ENCODE data around the gene PGF. TPM values are rescaled to one million over a fixed set of nuclear protein-coding genes. Genes with fewer than 3 reads are reported as not detected.

Gene PGF
- total RNA-seq, 1 donor from 2014 or later = 8.9 TPM

GRCh38 chr14:74985806-74986205 is 30.4 kb upstream of the PGF start:
- Histone ChIP-seq H3K9me3 (ENCODE audit: control insufficient read depth in 3 of 3, low read length in 3 of 3) (no peaks in the 10 kb centered on the region), H3K36me3 (ENCODE audit: control insufficient read depth in 3 of 3, insufficient read depth in 3 of 3, low read length in 3 of 3) (no peaks in the 10 kb centered on the region), H3K9ac (ENCODE audit: low read depth in 1 of 3, low read length in 3 of 3) (no peak overlapping the region), H3K27me3 (ENCODE audit: control insufficient read depth in 3 of 3, insufficient read depth in 3 of 3, low read length in 3 of 3) (no peaks in the 10 kb centered on the region), H3K4me1 (ENCODE audit: control insufficient read depth in 3 of 3, insufficient read depth in 3 of 3, low read length in 3 of 3) (peaks cover 15 to 25% (median 23%) of the 10 kb centered on the region in 3 donors), H3K4me3 (ENCODE audit: low read length in 3 of 3) (no peak overlapping the region), H3K27ac (ENCODE audit: low read depth, low read length) (no peak overlapping the region)

GRCh38 chr14:74985028-74985310 is 29.6 kb upstream of the PGF start:
- Histone ChIP-seq H3K4me1 (ENCODE audit: control insufficient read depth in 3 of 3, insufficient read depth in 3 of 3, low read length in 3 of 3) (peaks cover 23 to 33% (median 31%) of the 10 kb centered on the region in 3 donors), H3K4me3 (ENCODE audit: low read length in 3 of 3) (no peak overlapping the region), H3K9me3 (ENCODE audit: control insufficient read depth in 3 of 3, low read length in 3 of 3) (no peaks in the 10 kb centered on the region), H3K27me3 (ENCODE audit: control insufficient read depth in 3 of 3, insufficient read depth in 3 of 3, low read length in 3 of 3) (no peaks in the 10 kb centered on the region), H3K36me3 (ENCODE audit: control insufficient read depth in 3 of 3, insufficient read depth in 3 of 3, low read length in 3 of 3) (no peaks in the 10 kb centered on the region), H3K9ac (ENCODE audit: low read depth in 1 of 3, low read length in 3 of 3) (no peak overlapping the region), H3K27ac (ENCODE audit: low read depth, low read length) (peak overlapping the region; percentile 19)

- no peak overlapping the region for H3K4me3 ChIP-seq (ENCODE audit: low read length in 3 of 3)
- peaks cover 28 to 39% (median 36%) of the 10 kb centered on the region in 3 donors for H3K4me1 ChIP-seq (ENCODE audit: control insufficient read depth in 3 of 3, insufficient read depth in 3 of 3, low read length in 3 of 3)
- no peak overlapping the region for H3K9ac ChIP-seq (ENCODE audit: low read depth in 1 of 3, low read length in 3 of 3)
- no peaks in the 10 kb centered on the region for H3K27me3 ChIP-seq (ENCODE audit: control insufficient read depth in 3 of 3, insufficient read depth in 3 of 3, low read length in 3 of 3)
- H3K27ac ChIP-seq (ENCODE audit: low read depth, low read length) = peak overlapping the region; percentile 19
- H3K9me3 ChIP-seq (ENCODE audit: control insufficient read depth in 3 of 3, low read length in 3 of 3) = no peaks in the 10 kb centered on the region
- H3K36me3 ChIP-seq (ENCODE audit: control insufficient read depth in 3 of 3, insufficient read depth in 3 of 3, low read length in 3 of 3) = no peaks in the 10 kb centered on the region
These were observed 29.0 kb upstream of the PGF start for GRCh38 chr14:74984236-74985027.

DNA sequence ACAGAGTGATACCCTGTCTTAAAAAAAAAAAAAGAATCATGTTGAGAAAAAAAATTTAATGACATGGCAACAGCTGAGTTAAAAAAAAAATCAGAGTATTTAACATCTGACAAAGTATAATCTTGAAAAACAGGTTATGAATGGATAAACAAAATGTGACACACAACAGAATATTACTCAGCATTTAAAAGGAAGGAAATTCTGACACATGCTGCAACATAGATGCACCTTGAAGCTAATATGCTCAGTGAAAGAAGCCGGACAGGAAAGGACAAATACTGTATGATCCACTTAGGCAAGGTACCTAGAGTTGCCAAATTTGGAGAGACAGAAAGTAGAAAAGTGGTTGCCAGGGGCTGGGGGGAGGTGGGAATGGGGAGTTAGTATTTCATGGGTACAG is 27.9 kb upstream of the PGF start:
- H3K4me3 ChIP-seq (ENCODE audit: low read length in 3 of 3) = no peak overlapping the region
- no peak overlapping the region for H3K27ac ChIP-seq (ENCODE audit: low read depth, low read length)
- H3K9me3 ChIP-seq (ENCODE audit: control insufficient read depth in 3 of 3, low read length in 3 of 3) = no peaks in the 10 kb centered on the region
- no peaks in the 10 kb centered on the region for H3K36me3 ChIP-seq (ENCODE audit: control insufficient read depth in 3 of 3, insufficient read depth in 3 of 3, low read length in 3 of 3)
- H3K27me3 ChIP-seq (ENCODE audit: control insufficient read depth in 3 of 3, insufficient read depth in 3 of 3, low read length in 3 of 3) = no peaks in the 10 kb centered on the region
- H3K9ac ChIP-seq (ENCODE audit: low read depth in 1 of 3, low read length in 3 of 3) = no peak overlapping the region
- peaks cover 38 to 46% (median 42%) of the 10 kb centered on the region in 3 donors for H3K4me1 ChIP-seq (ENCODE audit: control insufficient read depth in 3 of 3, insufficient read depth in 3 of 3, low read length in 3 of 3)

DNA sequence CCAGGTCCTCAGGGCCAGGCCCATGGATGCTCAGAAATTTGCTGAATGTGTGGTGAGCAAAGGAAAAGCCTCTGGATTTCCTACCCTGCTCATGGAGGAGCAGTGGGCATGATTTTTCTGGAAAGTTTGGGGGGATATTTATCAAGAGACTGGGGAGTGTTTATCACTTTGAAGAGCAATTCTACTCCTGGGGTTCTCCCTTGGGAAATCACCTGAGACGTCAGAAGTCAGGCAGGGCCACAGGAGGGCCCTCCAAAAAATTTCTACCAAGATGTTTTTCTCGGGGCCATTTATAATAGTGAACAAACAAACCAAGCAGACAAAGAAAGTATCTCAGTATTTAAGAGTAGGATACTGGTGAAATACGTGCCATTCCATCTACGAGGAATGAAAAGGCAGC is 27.3 kb upstream of the PGF start:
- Histone ChIP-seq H3K4me3 (ENCODE audit: low read length in 3 of 3) (no peak overlapping the region), H3K9ac (ENCODE audit: low read depth in 1 of 3, low read length in 3 of 3) (no peak overlapping the region), H3K36me3 (ENCODE audit: control insufficient read depth in 3 of 3, insufficient read depth in 3 of 3, low read length in 3 of 3) (no peaks in the 10 kb centered on the region), H3K27ac (ENCODE audit: low read depth, low read length) (no peak overlapping the region), H3K4me1 (ENCODE audit: control insufficient read depth in 3 of 3, insufficient read depth in 3 of 3, low read length in 3 of 3) (peaks cover 37 to 42% (median 40%) of the 10 kb centered on the region in 3 donors), H3K9me3 (ENCODE audit: control insufficient read depth in 3 of 3, low read length in 3 of 3) (no peaks in the 10 kb centered on the region), H3K27me3 (ENCODE audit: control insufficient read depth in 3 of 3, insufficient read depth in 3 of 3, low read length in 3 of 3) (no peaks in the 10 kb centered on the region)

DNA sequence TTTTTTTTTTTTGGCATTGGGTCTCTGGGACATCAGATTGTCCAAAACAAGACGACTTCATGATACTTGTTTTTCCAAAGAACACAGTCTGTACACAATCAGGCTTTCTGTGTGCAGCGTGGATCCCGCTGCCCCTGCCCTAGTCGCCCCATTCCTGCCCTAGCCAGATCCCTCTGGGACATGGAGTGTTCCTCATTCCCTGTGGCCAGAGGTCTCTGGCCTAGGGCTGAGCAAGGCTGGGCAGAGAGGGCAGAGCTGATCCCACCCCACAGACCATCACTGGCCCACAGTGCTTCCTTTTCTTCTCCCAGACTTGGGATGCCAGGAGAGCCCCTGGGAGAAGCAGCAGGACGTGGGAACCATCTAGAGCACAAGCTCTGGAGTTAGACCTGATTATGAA is 26.4 kb upstream of the PGF start:
- no peak overlapping the region for H3K9ac ChIP-seq (ENCODE audit: low read depth in 1 of 3, low read length in 3 of 3)
- H3K4me1 ChIP-seq (ENCODE audit: control insufficient read depth in 3 of 3, insufficient read depth in 3 of 3, low read length in 3 of 3) = peaks cover 36 to 42% (median 42%) of the 10 kb centered on the region in 3 donors
- H3K27ac ChIP-seq (ENCODE audit: low read depth, low read length) = no peak overlapping the region
- H3K36me3 ChIP-seq (ENCODE audit: control insufficient read depth in 3 of 3, insufficient read depth in 3 of 3, low read length in 3 of 3) = no peaks in the 10 kb centered on the region
- H3K4me3 ChIP-seq (ENCODE audit: low read length in 3 of 3) = no peak overlapping the region
- H3K9me3 ChIP-seq (ENCODE audit: control insufficient read depth in 3 of 3, low read length in 3 of 3) = no peaks in the 10 kb centered on the region
- no peaks in the 10 kb centered on the region for H3K27me3 ChIP-seq (ENCODE audit: control insufficient read depth in 3 of 3, insufficient read depth in 3 of 3, low read length in 3 of 3)

DNA sequence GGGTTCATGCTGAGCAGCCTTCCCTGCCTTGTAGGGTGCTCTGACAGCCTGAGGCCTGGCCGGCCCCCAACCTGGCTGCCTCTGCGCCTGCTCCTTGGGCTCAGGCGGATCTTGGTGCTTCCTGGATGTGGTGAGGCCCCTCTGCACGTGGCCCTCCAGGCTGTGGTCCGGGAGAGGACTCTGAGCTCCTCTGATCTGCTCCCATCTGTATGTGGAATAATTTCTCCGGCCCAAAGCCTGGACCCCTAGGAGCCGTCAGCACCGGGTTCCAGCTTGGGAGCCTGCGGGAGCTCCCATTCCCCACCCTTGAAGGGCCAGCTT is 26.0 kb upstream of the PGF start:
- peaks cover 37 to 42% (median 42%) of the 10 kb centered on the region in 3 donors for H3K4me1 ChIP-seq (ENCODE audit: control insufficient read depth in 3 of 3, insufficient read depth in 3 of 3, low read length in 3 of 3)
- no peaks in the 10 kb centered on the region for H3K27me3 ChIP-seq (ENCODE audit: control insufficient read depth in 3 of 3, insufficient read depth in 3 of 3, low read length in 3 of 3)
- no peak overlapping the region for H3K4me3 ChIP-seq (ENCODE audit: low read length in 3 of 3)
- H3K36me3 ChIP-seq (ENCODE audit: control insufficient read depth in 3 of 3, insufficient read depth in 3 of 3, low read length in 3 of 3) = no peaks in the 10 kb centered on the region
- peak overlapping the region in 1 of 3 donors; percentile 30 for H3K9ac ChIP-seq (ENCODE audit: low read depth in 1 of 3, low read length in 3 of 3)
- no peaks in the 10 kb centered on the region for H3K9me3 ChIP-seq (ENCODE audit: control insufficient read depth in 3 of 3, low read length in 3 of 3)
- peak overlapping the region; percentile 13 for H3K27ac ChIP-seq (ENCODE audit: low read depth, low read length)

DNA sequence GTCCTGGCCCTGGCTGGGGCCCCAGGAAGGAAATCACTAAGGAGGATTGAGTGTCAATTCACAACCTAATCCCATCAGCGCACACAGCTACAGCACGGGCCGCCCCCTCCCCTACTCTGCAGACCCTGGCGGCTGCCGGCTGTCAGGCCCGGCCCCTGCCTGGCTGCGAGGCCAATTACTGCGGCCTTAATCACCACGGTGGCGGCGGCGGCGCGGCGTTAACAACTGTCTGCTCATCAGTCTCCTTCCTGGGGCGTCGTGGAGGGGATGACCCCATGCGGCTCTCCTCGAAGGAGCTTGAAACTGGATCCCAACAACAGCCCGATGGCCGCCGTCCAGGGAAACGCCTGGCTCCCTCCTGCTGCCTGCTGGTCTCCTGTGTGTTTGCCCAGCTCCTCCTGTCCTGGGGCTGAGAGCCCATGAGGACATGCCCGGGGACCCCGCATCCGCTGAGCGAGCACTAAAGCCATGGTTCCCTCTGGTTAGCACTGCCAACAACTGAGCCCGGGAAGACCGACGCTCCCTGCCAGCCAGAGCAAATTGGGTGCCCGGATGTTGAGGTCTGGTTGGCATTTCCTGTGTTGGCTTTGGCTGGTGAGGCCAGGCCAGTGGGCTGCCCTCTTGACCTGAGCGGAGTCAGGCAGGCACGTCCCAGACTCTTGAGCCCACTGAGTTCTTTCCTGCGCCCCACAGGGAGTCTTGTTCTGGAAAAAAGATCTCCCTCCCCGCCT is 25.5 kb upstream of the PGF start:
- Histone ChIP-seq H3K27ac (ENCODE audit: low read depth, low read length) (peak overlapping the region; percentile 30), H3K4me1 (ENCODE audit: control insufficient read depth in 3 of 3, insufficient read depth in 3 of 3, low read length in 3 of 3) (peaks cover 42 to 43% (median 42%) of the 10 kb centered on the region in 3 donors), H3K27me3 (ENCODE audit: control insufficient read depth in 3 of 3, insufficient read depth in 3 of 3, low read length in 3 of 3) (no peaks in the 10 kb centered on the region), H3K9ac (ENCODE audit: low read depth in 1 of 3, low read length in 3 of 3) (peak overlapping the region in 2 of 3 donors; percentile 30 to 60), H3K4me3 (ENCODE audit: low read length in 3 of 3) (peak overlapping the region in 1 of 3 donors; percentile 35), H3K9me3 (ENCODE audit: control insufficient read depth in 3 of 3, low read length in 3 of 3) (no peaks in the 10 kb centered on the region), H3K36me3 (ENCODE audit: control insufficient read depth in 3 of 3, insufficient read depth in 3 of 3, low read length in 3 of 3) (no peaks in the 10 kb centered on the region)

- Histone ChIP-seq H3K4me1 (ENCODE audit: control insufficient read depth in 3 of 3, insufficient read depth in 3 of 3, low read length in 3 of 3) (peaks cover 43 to 49% (median 47%) of the 10 kb centered on the region in 3 donors), H3K9me3 (ENCODE audit: control insufficient read depth in 3 of 3, low read length in 3 of 3) (no peaks in the 10 kb centered on the region), H3K27ac (ENCODE audit: low read depth, low read length) (peak overlapping the region; percentile 32), H3K27me3 (ENCODE audit: control insufficient read depth in 3 of 3, insufficient read depth in 3 of 3, low read length in 3 of 3) (no peaks in the 10 kb centered on the region), H3K36me3 (ENCODE audit: control insufficient read depth in 3 of 3, insufficient read depth in 3 of 3, low read length in 3 of 3) (no peaks in the 10 kb centered on the region), H3K9ac (ENCODE audit: low read depth in 1 of 3, low read length in 3 of 3) (peak overlapping the region in 2 of 3 donors; percentile 18 to 60), H3K4me3 (ENCODE audit: low read length in 3 of 3) (no peak overlapping the region)
These were observed 25.0 kb upstream of the PGF start for GRCh38 chr14:74980398-74980730.

Measured in skeletal muscle tissue (tissue), 4 donors.